Measurements from ENCODE around the gene BCAP29.

The BCAP29 gene

DNA sequence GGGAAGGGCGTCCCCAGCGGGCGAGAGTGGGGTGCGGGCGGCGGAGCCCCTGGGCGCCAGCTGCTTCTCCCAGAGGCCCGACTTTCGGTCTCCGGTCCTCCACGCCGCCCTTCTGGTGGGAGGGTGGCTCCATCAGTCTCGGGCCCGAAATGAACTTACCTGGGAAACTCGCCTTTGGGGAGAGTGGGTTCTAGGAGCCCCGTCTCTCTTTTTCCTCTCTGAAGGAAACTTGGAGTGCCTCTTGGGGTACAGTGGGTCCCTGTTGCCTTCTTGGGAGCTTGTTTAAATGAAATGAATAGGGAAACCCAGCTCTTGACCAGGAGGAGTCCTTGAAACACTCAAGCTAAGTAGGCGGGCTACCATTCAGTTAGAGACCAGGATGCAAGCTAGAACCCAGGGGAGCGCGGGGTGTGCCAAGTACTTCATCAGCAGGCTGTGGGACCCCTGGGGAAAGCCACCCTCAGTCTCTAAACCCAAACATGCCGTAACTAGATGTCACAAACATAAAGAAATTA lies 81.9 kb downstream of the BCAP29 start:
- FAIRE-seq (no peak), DNase-seq (ENCODE audit: low spot score) (no peak)

DNA sequence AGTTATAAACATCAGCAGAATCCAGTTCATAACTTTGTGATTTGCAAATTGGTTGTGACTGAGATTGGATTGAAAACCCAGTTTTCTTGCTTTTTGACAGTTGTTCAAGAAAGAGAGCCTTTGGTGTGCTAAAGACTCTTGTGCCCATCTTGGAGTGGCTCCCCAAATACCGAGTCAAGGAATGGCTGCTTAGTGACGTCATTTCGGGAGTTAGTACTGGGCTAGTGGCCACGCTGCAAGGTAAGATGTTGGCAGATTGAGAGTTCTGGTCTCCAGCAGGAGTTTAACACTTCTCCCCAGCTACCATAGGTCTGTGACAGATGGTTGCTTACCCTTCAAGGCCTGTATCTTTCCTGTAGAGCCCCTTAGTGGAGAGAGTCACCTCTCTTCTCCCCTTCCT lies 83.2 kb downstream of the BCAP29 start:
- no peak for FAIRE-seq
- no peak for DNase-seq (ENCODE audit: low spot score)

DNA sequence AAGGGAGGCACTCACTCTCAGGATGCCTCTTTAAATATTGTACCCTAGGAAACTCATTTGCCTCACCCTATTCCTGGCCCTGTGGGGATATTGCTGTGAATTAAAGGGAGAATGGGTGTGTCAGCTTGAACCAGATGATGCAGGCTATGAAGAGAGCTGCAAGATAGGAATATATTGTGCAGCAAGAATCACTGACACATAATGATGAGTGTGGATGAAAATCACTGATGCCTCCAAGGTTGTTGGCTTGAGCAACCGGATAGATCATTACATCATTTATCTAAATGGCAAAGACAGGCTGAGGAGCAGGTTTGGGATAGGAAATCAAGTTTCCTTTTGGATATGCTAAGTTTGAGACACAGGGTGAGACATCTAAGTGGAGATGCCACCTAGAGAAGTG lies 86.7 kb downstream of the BCAP29 start:
- no peak for DNase-seq (ENCODE audit: low spot score)
- no peak for FAIRE-seq

DNA sequence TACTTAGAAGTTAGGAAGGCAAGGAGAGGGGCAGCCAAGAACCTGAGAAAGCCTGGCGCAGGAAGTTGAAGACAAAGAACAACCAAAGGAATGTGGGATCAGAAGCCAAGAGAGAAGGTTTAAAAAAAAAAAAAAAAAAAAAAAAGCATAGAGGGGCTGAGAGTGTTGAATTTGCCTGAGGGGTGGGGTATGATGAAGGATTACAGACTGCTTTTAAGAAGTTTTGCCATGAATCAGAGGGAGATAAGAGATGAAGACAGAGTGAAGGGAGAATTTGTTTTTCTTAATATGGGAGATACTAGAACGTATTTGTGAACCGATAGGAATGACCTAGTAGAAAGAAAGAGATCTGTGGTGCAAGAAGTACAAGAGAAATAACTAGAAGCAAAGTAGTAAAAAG lies 87.3 kb downstream of the BCAP29 start:
- FAIRE-seq, result no peak
- no peak for DNase-seq (ENCODE audit: low spot score)

DNA sequence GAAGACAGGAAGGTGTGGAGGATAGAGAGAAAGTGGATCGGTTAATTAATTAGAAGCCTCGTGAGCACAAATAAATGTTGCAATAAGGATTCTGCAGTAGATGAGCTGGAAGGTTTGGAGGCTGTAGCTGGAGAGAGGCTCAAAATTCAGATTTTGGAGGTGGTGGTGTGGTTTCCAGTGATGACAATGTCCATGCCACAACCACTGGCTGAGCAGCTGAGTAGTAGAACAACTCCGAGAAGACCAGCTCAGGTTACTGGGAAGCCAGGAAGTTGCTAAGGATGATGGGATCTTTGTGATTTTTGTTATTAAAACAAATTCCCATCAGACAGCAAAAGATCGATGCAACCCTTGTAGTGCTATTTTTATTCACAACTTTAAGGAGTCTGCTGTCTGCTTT lies 88.2 kb downstream of the BCAP29 start:
- FAIRE-seq (no peak), DNase-seq (ENCODE audit: low spot score) (no peak)

Data from RCC 7860 (cell line).